WTC11 (cell line): ENCODE results near the gene IP6K3. TPM values are rescaled to one million over a fixed set of nuclear protein-coding genes. Genes with fewer than 3 reads are reported as not detected.

ENCODE experiments used
- ATAC-seq: fragments of 200-7000 bp; cut with Tn5 transposase; 2 replicates; pipeline ENCODE4 v1.10.0; 2021; ENCODE audit warnings: mild to moderate bottlenecking, moderate library complexity
- CTCF ChIA-PET: fragments of 300-600 bp; sonication (Branson Sonifier 250); formaldehyde crosslinking; loops from one replicate; lab custom pipeline; 2021; ENCODE audit warnings: antibody characterized with exemption; lab: Charles Lee
- POLR2A ChIA-PET: fragments of 350-600 bp; sonication (Branson Sonifier 250); formaldehyde crosslinking; loops from one replicate; lab custom pipeline; 2021; ENCODE audit warnings: antibody characterized with exemption; lab: Charles Lee
- DNase-seq: peaks from one replicate; pipeline ENCODE4 v3.0.0; 2021; ENCODE audit warnings: low spot score
- H3K27ac Mint-ChIP-seq: 2 replicates; pipeline ENCODE4 v1.8.0; 2021; ENCODE audit warnings: mixed read lengths
- H3K27me3 Mint-ChIP-seq: 2 replicates; pipeline ENCODE4 v1.8.0; 2021; ENCODE audit warnings: low read depth, mild to moderate bottlenecking, moderate library complexity, mixed read lengths
- H3K36me3 Mint-ChIP-seq: 2 replicates; pipeline ENCODE4 v1.8.0; 2021; ENCODE audit warnings: mixed read lengths
- H3K4me1 Mint-ChIP-seq: 2 replicates; pipeline ENCODE4 v1.8.0; 2022; ENCODE audit warnings: mixed read lengths
- H3K4me3 Mint-ChIP-seq: 2 replicates; pipeline ENCODE4 v1.8.0; 2021; ENCODE audit warnings: mild to moderate bottlenecking, moderate library complexity, mixed read lengths
- H3K9me3 Mint-ChIP-seq: 2 replicates; pipeline ENCODE4 v1.8.0; 2021; ENCODE audit warnings: mixed read lengths
- E2F1 ChIP-seq: sonication (generic); formaldehyde crosslinking; IDR thresholded peaks from 2 replicates; pipeline ENCODE4 v1.8.0; 2022; ENCODE audit warnings: mild to moderate bottlenecking, missing genetic modification reagents
- EMX1 ChIP-seq: fragments of 250-450 bp; sonication (Bioruptor Pico); IDR thresholded peaks from 2 replicates; pipeline ENCODE4 v1.8.0; 2021; ENCODE audit warnings: mild to moderate bottlenecking
- FOXP1 ChIP-seq: sonication (generic); formaldehyde crosslinking; IDR thresholded peaks from 2 replicates; pipeline ENCODE4 v1.8.0; 2022; ENCODE audit warnings: missing genetic modification reagents, mild to moderate bottlenecking, moderate library complexity, borderline replicate concordance
- NFATC4 ChIP-seq: fragments of 250-450 bp; sonication (Bioruptor Pico); IDR thresholded peaks from 2 replicates; pipeline ENCODE4 v1.9.0; 2021; ENCODE audit warnings: mild to moderate bottlenecking
- NFYB ChIP-seq: sonication (generic); formaldehyde crosslinking; conservative IDR thresholded peaks from 2 replicates; pipeline ENCODE4 v1.8.0; 2022; ENCODE audit warnings: low read depth, missing genetic modification reagents
- NR1H2 ChIP-seq: sonication (generic); formaldehyde crosslinking; IDR thresholded peaks from 2 replicates; pipeline ENCODE4 v1.9.0; 2021; ENCODE audit warnings: mild to moderate bottlenecking, moderate library complexity, missing genetic modification reagents
- OVOL2 ChIP-seq: fragments of 250-450 bp; sonication (Bioruptor Pico); IDR thresholded peaks from 2 replicates; pipeline ENCODE4 v1.9.0; 2021; ENCODE audit warnings: mild to moderate bottlenecking, borderline replicate concordance
- SMAD4 ChIP-seq: sonication (generic); formaldehyde crosslinking; IDR thresholded peaks from 2 replicates; pipeline ENCODE4 v1.8.0; 2022; ENCODE audit warnings: mild to moderate bottlenecking, missing genetic modification reagents
- SOX15 ChIP-seq: fragments of 250-450 bp; sonication (Bioruptor Pico); IDR thresholded peaks from 2 replicates; pipeline ENCODE4 v1.9.0; 2021; ENCODE audit warnings: mild to moderate bottlenecking
- USF2 ChIP-seq: sonication (generic); formaldehyde crosslinking; IDR thresholded peaks from 2 replicates; pipeline ENCODE4 v1.8.1; 2023; ENCODE audit warnings: mild to moderate bottlenecking, missing genetic modification reagents, moderate library complexity
- ZBTB43 ChIP-seq: sonication (generic); formaldehyde crosslinking; IDR thresholded peaks from 2 replicates; pipeline ENCODE4 v1.8.1; 2023; ENCODE audit warnings: mild to moderate bottlenecking, missing genetic modification reagents
- ZNF138 ChIP-seq: sonication (generic); formaldehyde crosslinking; conservative IDR thresholded peaks from 2 replicates; pipeline ENCODE4 v1.8.1; 2022; ENCODE audit warnings: mild to moderate bottlenecking, moderate library complexity, missing genetic modification reagents
- ZNF423 ChIP-seq: fragments of 250-450 bp; sonication (Bioruptor Pico); IDR thresholded peaks from 2 replicates; pipeline ENCODE4 v2.1.2; 2022; ENCODE audit warnings: mild to moderate bottlenecking, moderate library complexity
- total RNA-seq: library from RNA; stranded (reverse); gene quantifications from 3 replicates; pipeline ENCODE4 v1.2.3, GENCODE V29; 2021
- TF ChIP-seq, protein P1 (sequence below): fragments of 250-450 bp; sonication (Bioruptor Pico); IDR thresholded peaks from 2 replicates; pipeline ENCODE4 v1.9.0; 2021; ENCODE audit warnings: mild to moderate bottlenecking
- TF ChIP-seq, protein P2 (sequence below): sonication (generic); formaldehyde crosslinking; IDR thresholded peaks from 2 replicates; pipeline ENCODE4 v1.8.0; 2023; ENCODE audit warnings: missing genetic modification reagents
- TF ChIP-seq, protein P3 (sequence below): sonication (generic); formaldehyde crosslinking; IDR thresholded peaks from 2 replicates; pipeline ENCODE4 v1.8.0; 2022; ENCODE audit warnings: mild to moderate bottlenecking, missing genetic modification reagents

Gene IP6K3
- total RNA-seq, 1 experiment from 2014 or later: 1.1 TPM

- no peak overlapping the region for H3K4me3 Mint-ChIP-seq
- no peak for DNase-seq
- CTCF ChIA-PET: no interaction called here
- H3K36me3 Mint-ChIP-seq: no peaks in the 10 kb centered on the region
- ATAC-seq: no peak
- POLR2A ChIA-PET: no interaction called here
- peaks cover 4% of the 10 kb centered on the region; the same call in 1 of the 2 replicates for H3K27me3 Mint-ChIP-seq
- H3K9me3 Mint-ChIP-seq: no peaks in the 10 kb centered on the region
- no peak overlapping the region for H3K27ac Mint-ChIP-seq
- 0 out of 2 replicates have a peak, but pooled peaks cover 9% of the 10 kb centered on the region for H3K4me1 Mint-ChIP-seq
- TF ChIP-seq ZNF138 (CRISPR knock-in tag) (no peak), EMX1 (CRISPR knock-in tag) (no peak), NFATC4 (CRISPR knock-in tag) (no peak), ZBTB43 (no peak), E2F1 (no peak), NFYB (CRISPR knock-in tag) (no peak), USF2 (no peak), NR1H2 (no peak), ZNF423 (CRISPR knock-in tag) (no peak), SOX15 (CRISPR knock-in tag) (no peak), SMAD4 (CRISPR knock-in tag) (no peak), FOXP1 (CRISPR knock-in tag) (no peak), OVOL2 (CRISPR knock-in tag) (no peak)
- TF ChIP-seq, protein P1, sequence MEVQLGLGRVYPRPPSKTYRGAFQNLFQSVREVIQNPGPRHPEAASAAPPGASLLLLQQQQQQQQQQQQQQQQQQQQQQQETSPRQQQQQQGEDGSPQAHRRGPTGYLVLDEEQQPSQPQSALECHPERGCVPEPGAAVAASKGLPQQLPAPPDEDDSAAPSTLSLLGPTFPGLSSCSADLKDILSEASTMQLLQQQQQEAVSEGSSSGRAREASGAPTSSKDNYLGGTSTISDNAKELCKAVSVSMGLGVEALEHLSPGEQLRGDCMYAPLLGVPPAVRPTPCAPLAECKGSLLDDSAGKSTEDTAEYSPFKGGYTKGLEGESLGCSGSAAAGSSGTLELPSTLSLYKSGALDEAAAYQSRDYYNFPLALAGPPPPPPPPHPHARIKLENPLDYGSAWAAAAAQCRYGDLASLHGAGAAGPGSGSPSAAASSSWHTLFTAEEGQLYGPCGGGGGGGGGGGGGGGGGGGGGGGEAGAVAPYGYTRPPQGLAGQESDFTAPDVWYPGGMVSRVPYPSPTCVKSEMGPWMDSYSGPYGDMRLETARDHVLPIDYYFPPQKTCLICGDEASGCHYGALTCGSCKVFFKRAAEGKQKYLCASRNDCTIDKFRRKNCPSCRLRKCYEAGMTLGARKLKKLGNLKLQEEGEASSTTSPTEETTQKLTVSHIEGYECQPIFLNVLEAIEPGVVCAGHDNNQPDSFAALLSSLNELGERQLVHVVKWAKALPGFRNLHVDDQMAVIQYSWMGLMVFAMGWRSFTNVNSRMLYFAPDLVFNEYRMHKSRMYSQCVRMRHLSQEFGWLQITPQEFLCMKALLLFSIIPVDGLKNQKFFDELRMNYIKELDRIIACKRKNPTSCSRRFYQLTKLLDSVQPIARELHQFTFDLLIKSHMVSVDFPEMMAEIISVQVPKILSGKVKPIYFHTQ (CRISPR knock-in tag): no peak
- TF ChIP-seq, protein P2, sequence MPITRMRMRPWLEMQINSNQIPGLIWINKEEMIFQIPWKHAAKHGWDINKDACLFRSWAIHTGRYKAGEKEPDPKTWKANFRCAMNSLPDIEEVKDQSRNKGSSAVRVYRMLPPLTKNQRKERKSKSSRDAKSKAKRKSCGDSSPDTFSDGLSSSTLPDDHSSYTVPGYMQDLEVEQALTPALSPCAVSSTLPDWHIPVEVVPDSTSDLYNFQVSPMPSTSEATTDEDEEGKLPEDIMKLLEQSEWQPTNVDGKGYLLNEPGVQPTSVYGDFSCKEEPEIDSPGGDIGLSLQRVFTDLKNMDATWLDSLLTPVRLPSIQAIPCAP (CRISPR knock-in tag): no peak
- TF ChIP-seq, protein P3, sequence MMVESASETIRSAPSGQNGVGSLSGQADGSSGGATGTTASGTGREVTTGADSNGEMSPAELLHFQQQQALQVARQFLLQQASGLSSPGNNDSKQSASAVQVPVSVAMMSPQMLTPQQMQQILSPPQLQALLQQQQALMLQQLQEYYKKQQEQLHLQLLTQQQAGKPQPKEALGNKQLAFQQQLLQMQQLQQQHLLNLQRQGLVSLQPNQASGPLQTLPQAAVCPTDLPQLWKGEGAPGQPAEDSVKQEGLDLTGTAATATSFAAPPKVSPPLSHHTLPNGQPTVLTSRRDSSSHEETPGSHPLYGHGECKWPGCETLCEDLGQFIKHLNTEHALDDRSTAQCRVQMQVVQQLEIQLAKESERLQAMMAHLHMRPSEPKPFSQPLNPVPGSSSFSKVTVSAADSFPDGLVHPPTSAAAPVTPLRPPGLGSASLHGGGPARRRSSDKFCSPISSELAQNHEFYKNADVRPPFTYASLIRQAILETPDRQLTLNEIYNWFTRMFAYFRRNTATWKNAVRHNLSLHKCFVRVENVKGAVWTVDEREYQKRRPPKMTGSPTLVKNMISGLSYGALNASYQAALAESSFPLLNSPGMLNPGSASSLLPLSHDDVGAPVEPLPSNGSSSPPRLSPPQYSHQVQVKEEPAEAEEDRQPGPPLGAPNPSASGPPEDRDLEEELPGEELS (CRISPR knock-in tag): no peak
Measured at GRCh38 chr6:33717934-33718455, 28.7 kb downstream of the IP6K3 start.
